GM18873 (cell line): Measurements from ENCODE around the gene SPIRE1.
"Not testable (repeated sequence)": the region's sequence is repeated elsewhere in the genome, so short reads cannot be mapped to it uniquely, and the experiment has no call there.

Source experiments
- ATAC-seq: cut with Tn5 transposase; IDR thresholded peaks from one replicate; pipeline ENCODE4 v1.9.1; 2021; ENCODE audit warnings: mild to moderate bottlenecking, moderate library complexity, moderate number of reproducible peaks; ENCODE audit not compliant: unreplicated experiment, low FRiP score

The SPIRE1 gene

GRCh38 chr18:12651651-12652050 is 6.3 kb downstream of the SPIRE1 start:
- ATAC-seq: no peak

GRCh38 chr18:12647773-12648172 is 10.1 kb downstream of the SPIRE1 start:
- ATAC-seq: no peak

DNA sequence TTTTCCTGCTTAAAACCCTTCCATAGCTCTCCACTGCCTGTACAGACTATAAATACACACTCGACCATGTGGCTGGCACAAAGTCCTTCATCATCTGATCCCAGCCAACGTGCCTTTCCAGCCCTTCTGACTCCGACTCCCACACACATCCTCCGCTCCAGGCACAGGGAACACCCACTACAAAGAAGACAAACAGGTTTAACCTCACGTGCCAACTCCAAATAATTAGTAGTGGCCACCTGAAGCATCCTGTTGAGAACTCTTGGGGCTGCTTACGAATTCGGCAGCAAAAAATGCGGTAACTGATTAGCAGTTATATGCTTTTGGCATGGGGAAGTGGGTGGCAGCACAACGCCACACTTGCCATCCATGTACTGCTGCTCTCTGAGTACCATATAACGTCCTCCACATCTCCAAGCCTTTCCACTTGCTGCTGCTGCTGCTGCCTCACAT is 12.1 kb downstream of the SPIRE1 start:
- ATAC-seq: no peak

DNA sequence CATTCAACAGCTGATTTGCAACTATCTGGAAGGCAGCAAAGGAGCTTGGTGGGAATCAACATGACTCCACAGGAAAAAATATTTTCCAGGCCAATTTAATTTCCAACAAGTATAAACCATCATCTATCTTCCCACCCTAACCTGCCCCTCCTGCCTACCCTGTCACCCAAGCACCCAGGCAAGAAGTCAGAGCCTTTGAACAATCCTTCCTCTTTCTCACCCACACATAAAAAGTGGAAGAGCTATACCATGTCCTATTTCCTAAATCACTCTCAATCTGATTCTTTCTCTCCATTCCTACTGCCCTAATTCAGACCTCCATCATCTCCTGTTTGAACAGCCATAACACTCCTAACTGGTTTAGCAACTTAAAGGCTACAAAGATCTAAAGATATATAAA is 12.7 kb downstream of the SPIRE1 start:
- no peak for ATAC-seq

DNA sequence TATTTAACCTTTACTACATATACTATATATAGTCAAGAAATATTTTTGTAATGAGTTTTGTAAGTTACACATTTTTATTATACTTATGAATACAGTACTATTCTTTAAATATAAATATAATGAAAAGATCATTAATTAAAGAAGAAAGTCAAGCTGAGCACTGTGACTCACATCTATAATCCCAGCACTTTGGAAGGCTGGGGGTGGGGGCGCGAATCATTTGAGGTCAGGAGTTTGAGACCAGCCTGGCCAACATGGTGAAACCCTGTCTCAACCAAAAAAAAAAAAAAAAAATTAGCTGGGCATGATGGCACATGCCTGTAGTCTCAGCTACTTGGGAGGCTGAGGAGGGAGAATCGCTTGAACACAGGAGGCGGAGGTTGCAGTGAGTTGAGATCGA is 14.2 kb downstream of the SPIRE1 start:
- ATAC-seq: not testable (repeated sequence)

GRCh38 chr18:12640881-12641200 is 17.1 kb downstream of the SPIRE1 start:
- no peak for ATAC-seq

- ATAC-seq: no peak
Observed at GRCh38 chr18:12639990-12640880, 17.7 kb downstream of the SPIRE1 start.

- ATAC-seq: no peak
Observed at GRCh38 chr18:12638644-12639124, 19.2 kb downstream of the SPIRE1 start.

GRCh38 chr18:12637901-12638643 is 19.8 kb downstream of the SPIRE1 start:
- ATAC-seq: no peak

DNA sequence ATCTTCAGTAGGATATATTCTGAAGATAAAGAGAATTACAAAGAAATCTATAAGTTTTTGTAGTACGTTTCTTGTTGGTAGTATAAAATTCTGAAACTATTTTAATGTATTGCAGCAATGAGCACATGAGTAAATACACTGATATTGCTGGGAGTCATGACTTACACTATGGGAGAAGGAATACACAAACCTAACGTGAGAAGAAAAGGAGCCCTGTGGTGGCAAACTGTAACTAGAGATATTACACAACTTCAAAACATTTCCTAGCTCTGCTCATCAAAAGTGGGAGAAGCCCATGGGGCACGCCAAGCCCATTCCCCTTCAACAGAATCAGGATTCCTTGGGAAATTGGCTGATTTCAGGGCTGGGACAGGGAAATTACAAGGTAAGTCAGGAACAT is 20.5 kb downstream of the SPIRE1 start:
- no peak for ATAC-seq

DNA sequence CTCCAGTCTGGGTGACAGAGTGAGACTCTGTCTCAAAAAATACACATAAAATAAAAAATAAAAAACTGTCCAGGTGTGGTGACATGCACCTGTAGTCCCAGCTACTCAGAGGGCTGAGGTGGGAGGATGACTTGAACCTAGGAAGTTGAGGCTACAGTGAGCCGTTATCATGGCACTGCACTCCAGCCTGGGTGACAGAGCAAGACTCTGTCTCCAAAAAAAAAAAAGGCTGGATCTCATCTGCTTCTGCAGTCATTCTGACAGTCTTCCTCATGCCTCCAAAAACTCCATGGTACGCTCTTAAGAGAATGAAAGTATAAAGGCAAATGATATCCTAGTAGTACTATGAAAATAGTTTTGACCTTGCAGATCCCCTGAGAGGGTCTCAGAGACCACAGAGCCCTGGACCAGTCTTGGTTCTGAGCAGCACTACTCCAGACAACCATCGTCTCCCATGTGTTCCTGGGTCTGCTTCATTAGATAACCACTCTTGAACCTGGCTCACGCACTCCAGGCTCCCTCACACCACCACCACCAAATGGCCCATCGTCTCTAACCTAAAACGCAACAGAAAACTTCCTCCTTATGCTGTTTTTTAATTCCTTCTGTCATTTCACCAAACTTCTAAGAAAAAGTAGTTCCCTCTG is 26.0 kb downstream of the SPIRE1 start:
- no peak for ATAC-seq

- no peak for ATAC-seq
Observed at GRCh38 chr18:12630136-12630535, 27.8 kb downstream of the SPIRE1 start.

DNA sequence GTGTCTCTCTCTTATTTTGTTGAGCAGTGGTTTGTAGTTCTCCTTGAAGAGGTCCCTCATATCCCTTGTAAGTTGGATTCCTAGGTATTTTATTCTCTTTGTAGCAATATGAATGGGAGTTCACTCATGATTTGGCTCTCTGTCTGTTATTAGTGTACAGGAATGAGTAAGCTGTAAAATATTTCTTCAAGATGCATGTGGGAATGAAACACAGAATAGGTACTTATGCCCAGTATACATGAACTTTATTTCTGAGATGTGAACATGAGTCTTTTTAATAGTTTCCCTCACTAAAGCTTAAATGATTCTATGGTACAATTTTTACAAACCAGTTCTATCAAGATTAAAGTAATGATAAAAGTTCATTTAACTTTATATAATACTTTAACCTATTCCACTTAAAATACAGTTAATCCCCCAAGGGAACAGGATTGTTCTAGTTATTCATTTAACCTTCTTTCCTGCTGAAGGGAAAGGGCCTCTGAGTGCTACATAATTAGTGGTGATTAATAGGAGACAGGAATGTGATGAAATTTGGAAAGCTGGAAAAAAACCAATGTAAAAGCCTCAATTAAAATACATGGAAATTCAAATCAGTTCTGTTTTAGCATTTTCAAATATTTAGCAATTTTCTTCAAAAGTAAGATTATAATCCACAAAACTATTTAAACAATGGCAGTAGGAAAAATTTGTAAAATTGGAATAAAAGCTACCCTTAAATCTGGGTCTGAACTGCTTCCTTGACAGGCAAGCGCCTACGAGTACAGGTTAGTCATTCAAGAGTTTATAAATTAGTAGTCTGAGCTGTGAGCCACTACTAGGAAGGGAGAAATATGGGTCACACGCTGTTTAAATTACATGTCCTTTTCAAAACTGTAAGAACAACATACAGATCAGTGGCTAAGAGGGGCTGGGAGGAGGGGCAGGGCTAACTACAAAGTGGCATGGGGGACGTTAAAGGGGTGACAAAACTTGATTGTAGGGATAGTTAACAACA is 28.9 kb downstream of the SPIRE1 start:
- no peak for ATAC-seq

DNA sequence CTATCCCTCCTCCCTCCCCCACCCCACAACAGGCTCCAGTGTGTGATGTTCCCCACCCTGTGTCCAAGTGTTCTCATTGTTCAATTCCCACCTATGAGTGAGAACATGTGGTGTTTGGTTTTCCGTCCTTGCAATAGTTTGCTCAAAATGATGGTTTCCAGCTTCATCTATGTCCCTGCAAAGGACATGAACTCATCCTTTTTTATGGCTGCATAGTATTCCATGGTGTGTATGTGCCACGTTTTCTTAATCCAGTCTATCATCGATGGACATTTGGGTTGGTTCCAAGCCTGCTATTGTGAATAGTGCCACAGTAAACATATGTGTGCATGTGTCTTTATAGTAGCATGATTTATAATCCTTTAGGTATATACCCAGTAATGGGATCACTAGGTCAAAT is 30.7 kb downstream of the SPIRE1 start:
- ATAC-seq: not testable (repeated sequence)

GRCh38 chr18:12625241-12625640 is 32.7 kb downstream of the SPIRE1 start:
- ATAC-seq: no peak

GRCh38 chr18:12621742-12622306 is 36.1 kb downstream of the SPIRE1 start:
- ATAC-seq: no peak

- ATAC-seq: no peak
Observed at GRCh38 chr18:12615748-12616147, 42.2 kb downstream of the SPIRE1 start.

DNA sequence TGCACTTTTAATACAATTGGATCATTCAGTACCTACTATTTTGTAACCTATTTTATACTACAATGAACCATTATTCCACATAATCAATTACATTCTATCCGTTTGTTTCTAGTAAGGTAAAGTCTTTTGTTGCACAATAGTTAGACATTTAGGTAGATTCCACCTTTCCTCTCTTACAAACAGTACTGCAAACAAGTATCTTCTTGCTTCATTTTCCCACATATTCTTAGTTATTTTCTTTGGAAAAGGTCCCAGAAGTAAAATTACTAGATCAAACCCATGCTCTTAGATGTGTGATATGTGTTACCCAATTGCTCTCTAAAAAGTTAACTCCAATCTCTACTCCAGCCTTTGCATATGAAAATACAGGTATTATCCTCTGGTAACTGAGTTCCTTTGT is 49.6 kb downstream of the SPIRE1 start:
- no peak for ATAC-seq

- ATAC-seq: no peak
Observed at GRCh38 chr18:12606592-12607315, 51.2 kb downstream of the SPIRE1 start.
